ENCODE measurements around the gene MYO9A. TPM values are rescaled to one million over a fixed set of nuclear protein-coding genes. Genes with fewer than 3 reads are reported as not detected.
A peak's percentile ranks its signal among the peaks of the same experiment; 100 is the strongest.

MYO9A gene
- total RNA-seq, 1 donor, result 59.0 TPM

DNA sequence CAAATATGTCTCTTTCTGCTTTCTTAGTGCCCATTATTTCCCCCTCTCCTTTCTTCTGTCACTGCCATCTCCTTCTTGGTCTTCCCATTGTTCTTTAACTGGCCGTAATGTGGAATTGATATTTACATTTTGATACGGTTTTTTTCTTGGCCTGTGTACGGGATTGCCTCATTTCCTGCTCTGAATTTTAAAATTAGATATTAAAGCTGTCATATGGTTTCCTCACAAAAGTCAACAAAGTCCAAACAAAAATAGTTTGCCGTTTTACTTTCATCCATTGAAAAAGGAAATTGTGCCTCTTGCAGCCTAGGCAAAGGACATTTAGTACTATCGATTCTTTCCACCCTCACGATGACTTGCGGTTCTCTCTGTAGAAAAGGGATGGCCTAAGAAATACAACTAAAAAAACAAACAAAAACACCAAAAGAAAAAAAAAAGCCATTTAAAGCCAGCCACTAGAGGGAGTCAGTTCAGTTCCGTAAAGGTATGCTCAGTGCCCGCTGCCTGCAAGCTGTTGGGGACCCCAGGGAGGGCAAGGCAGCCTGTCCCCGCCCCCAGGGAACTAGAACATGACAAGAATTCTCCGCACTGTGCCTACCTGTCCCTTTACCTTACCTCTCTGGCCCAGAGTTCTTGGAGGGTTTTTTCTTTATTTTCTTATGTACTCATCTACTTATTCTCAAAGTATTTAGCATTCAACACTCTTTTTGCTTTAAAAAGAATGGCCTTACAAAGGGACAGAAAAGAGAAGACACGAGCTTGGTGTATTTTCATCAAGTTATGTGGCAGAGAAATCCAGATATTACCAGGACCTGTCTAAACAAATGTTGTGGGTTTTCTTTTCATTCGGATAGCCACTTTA lies 337.6 kb downstream of the MYO9A start:
- H2AFZ ChIP-seq (ENCODE audit: low read length), result peak overlapping the region; percentile 85
- H3K36me3 ChIP-seq (ENCODE audit: insufficient read depth, low read length), result no peaks in the 10 kb centered on the region
- no peaks in the 10 kb centered on the region for H3K79me2 ChIP-seq (ENCODE audit: insufficient read depth, low read length)
- H3K4me2 ChIP-seq (ENCODE audit: insufficient read depth, low read length), result peak overlapping the region; percentile 84
- peak overlapping the region; percentile 70 for H3K27ac ChIP-seq (ENCODE audit: low read depth, low read length)
- no peaks in the 10 kb centered on the region for H3K9me3 ChIP-seq (ENCODE audit: low read depth, low read length)
- no peaks in the 10 kb centered on the region for H3K27me3 ChIP-seq (ENCODE audit: insufficient read depth, low read length)
- DNase-seq (ENCODE audit: insufficient read length, low spot score, missing footprints), result peak; percentile 88
- no peaks in the 10 kb centered on the region for H4K20me1 ChIP-seq (ENCODE audit: insufficient read depth, low read length)
- peak overlapping the region; percentile 61 for H3K4me3 ChIP-seq (ENCODE audit: insufficient read depth, low read length)
- peaks cover 23% of the 10 kb centered on the region for H3K4me1 ChIP-seq (ENCODE audit: insufficient read depth, low read length)
- TF ChIP-seq, protein P1, sequence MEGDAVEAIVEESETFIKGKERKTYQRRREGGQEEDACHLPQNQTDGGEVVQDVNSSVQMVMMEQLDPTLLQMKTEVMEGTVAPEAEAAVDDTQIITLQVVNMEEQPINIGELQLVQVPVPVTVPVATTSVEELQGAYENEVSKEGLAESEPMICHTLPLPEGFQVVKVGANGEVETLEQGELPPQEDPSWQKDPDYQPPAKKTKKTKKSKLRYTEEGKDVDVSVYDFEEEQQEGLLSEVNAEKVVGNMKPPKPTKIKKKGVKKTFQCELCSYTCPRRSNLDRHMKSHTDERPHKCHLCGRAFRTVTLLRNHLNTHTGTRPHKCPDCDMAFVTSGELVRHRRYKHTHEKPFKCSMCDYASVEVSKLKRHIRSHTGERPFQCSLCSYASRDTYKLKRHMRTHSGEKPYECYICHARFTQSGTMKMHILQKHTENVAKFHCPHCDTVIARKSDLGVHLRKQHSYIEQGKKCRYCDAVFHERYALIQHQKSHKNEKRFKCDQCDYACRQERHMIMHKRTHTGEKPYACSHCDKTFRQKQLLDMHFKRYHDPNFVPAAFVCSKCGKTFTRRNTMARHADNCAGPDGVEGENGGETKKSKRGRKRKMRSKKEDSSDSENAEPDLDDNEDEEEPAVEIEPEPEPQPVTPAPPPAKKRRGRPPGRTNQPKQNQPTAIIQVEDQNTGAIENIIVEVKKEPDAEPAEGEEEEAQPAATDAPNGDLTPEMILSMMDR (IDR thresholded peaks at IDR 0.05; ENCODE audit: extremely low read depth, low read depth, low read length), result peak; percentile 87

DNA sequence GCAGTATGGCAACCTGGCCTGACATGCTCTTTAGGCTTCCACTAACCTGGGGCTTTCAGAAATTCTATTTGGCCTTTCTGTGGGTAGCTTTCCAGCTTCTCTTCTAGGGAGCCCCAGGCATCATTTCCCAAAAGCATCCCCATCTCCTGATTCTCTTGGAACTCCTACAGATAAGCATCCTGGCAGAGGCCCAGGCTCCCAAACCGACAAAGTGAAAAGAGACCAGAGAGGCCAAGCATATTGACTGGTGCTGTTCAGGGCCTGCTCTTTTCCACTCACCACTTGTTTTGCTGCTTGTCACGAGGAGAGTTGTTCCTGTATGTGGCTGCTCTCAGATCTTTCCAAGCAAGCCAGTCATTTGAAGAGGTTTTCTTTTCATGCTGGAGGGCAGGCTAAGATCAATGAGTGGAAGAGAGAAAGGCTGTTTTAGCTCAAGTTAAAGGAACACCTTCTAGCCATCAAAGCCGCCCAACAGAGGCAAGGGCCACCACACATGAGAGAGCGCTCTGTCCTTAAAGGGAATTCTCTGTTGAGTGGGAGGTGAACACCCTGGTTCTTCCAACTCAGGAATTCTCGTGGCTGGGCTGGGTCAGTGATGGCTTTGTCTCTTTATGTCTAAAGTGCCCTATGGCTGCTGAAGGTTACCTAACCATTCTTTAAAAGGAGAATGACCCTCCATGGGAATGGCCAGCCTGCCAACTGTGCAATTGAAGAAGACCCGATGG lies 338.7 kb downstream of the MYO9A start:
- H2AFZ ChIP-seq (ENCODE audit: low read length), result no peak overlapping the region
- H3K27ac ChIP-seq (ENCODE audit: low read depth, low read length), result no peak overlapping the region
- no peaks in the 10 kb centered on the region for H3K27me3 ChIP-seq (ENCODE audit: insufficient read depth, low read length)
- H3K4me1 ChIP-seq (ENCODE audit: insufficient read depth, low read length), result peaks cover 23% of the 10 kb centered on the region
- TF ChIP-seq, protein P1 (IDR thresholded peaks at IDR 0.05; ENCODE audit: extremely low read depth, low read depth, low read length), result no peak
- no peaks in the 10 kb centered on the region for H3K9me3 ChIP-seq (ENCODE audit: low read depth, low read length)
- H3K36me3 ChIP-seq (ENCODE audit: insufficient read depth, low read length), result no peaks in the 10 kb centered on the region
- H3K79me2 ChIP-seq (ENCODE audit: insufficient read depth, low read length), result no peaks in the 10 kb centered on the region
- no peak overlapping the region for H3K4me3 ChIP-seq (ENCODE audit: insufficient read depth, low read length)
- H4K20me1 ChIP-seq (ENCODE audit: insufficient read depth, low read length), result no peaks in the 10 kb centered on the region
- no peak for DNase-seq (ENCODE audit: insufficient read length, low spot score, missing footprints)
- H3K4me2 ChIP-seq (ENCODE audit: insufficient read depth, low read length), result no peak overlapping the region

GRCh38 chr15:71777216-71777943 lies 340.6 kb downstream of the MYO9A start:
- no peak overlapping the region for H3K4me2 ChIP-seq (ENCODE audit: insufficient read depth, low read length)
- no peak overlapping the region for H3K4me3 ChIP-seq (ENCODE audit: insufficient read depth, low read length)
- TF ChIP-seq, protein P1 (IDR thresholded peaks at IDR 0.05; ENCODE audit: extremely low read depth, low read depth, low read length), result no peak
- no peak overlapping the region for H3K27ac ChIP-seq (ENCODE audit: low read depth, low read length)
- H3K9me3 ChIP-seq (ENCODE audit: low read depth, low read length), result no peaks in the 10 kb centered on the region
- no peaks in the 10 kb centered on the region for H3K79me2 ChIP-seq (ENCODE audit: insufficient read depth, low read length)
- no peaks in the 10 kb centered on the region for H4K20me1 ChIP-seq (ENCODE audit: insufficient read depth, low read length)
- no peak overlapping the region for H2AFZ ChIP-seq (ENCODE audit: low read length)
- H3K4me1 ChIP-seq (ENCODE audit: insufficient read depth, low read length), result peaks cover 23% of the 10 kb centered on the region
- H3K27me3 ChIP-seq (ENCODE audit: insufficient read depth, low read length), result no peaks in the 10 kb centered on the region
- no peak for DNase-seq (ENCODE audit: insufficient read length, low spot score, missing footprints)
- no peaks in the 10 kb centered on the region for H3K36me3 ChIP-seq (ENCODE audit: insufficient read depth, low read length)
